HFFc6 (cell line): ENCODE results near the gene INTS15. TPM values are rescaled to one million over a fixed set of nuclear protein-coding genes. Genes with fewer than 3 reads are reported as not detected.

ENCODE experiments used
- DNase-seq: peaks from one replicate; pipeline ENCODE4 v3.0.0-alpha.2; 2018
- H3K27ac Mint-ChIP-seq: 2 replicates; pipeline ENCODE4 v1.8.0; 2020; ENCODE audit warnings: mild to moderate bottlenecking, mixed read lengths
- H3K27me3 Mint-ChIP-seq: 2 replicates; pipeline ENCODE4 v1.8.0; 2021; ENCODE audit warnings: mild to moderate bottlenecking, moderate library complexity, mixed read lengths; ENCODE audit not compliant: insufficient read depth
- H3K36me3 Mint-ChIP-seq: 2 replicates; pipeline ENCODE4 v1.8.0; 2021; ENCODE audit warnings: low read depth, mixed read lengths
- H3K4me1 Mint-ChIP-seq: 2 replicates; pipeline ENCODE4 v1.8.0; 2020; ENCODE audit warnings: low read depth, mixed read lengths
- H3K4me3 Mint-ChIP-seq: 2 replicates; pipeline ENCODE4 v1.8.0; 2020; ENCODE audit warnings: mild to moderate bottlenecking, moderate library complexity, mixed read lengths
- H3K9me3 Mint-ChIP-seq: 2 replicates; pipeline ENCODE4 v1.8.0; 2020; ENCODE audit warnings: mild to moderate bottlenecking, mixed read lengths
- total RNA-seq, 6 experiments: library from RNA; stranded (reverse); fragmentation: NEBNext Ultra II Directional; extraction: Animal tissue kit (Norgen Biotek cat#: 25700); gene quantifications; 2 replicates in 1 of 6; 3 replicates in 5 of 6; pipeline ENCODE4 v1.2.3, GENCODE V29; 2021
- TF ChIP-seq, protein P1 (sequence below): fragments of 200-600 bp; sonication (generic); IDR thresholded peaks from 2 replicates; pipeline ENCODE4 v1.5.0; 2021; ENCODE audit warnings: antibody characterized with exemption, mild to moderate bottlenecking

The INTS15 gene
- total RNA-seq, 6 experiments from 2014 or later: 14.9 to 17.9 (median 17.4) TPM

DNA sequence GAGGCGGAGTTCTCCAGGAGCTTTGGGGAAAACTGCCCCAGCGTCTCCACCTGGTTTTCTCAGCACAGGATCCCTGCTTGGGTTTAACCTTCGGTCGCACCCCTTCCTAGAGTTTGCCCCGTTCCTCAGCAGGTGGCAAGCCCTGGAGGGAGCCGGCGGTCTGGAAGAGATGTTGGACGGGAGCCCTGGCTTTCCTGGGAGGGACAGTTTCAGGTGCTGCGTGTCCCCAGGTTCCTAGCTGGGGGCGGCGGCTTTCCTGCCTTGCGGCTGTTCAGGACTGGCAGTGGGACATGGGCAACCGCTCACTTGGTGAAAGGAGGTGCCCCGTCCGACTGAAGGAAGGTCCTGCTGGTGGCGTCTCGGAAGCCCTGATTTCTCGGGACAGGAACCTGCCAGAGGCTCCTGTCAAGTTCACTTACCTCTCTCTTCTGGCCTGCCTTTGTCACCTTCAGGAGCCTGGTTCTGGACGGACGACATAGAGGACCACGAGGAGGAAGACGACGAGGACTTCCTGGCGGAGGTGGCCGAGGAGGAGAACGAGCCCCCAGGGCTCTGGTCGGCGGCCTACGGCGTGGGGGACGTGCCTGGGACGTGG, 62.1 kb downstream of the INTS15 start:
- Mint-ChIP-seq H3K9me3 (peaks cover 32% of the 10 kb centered on the region), H3K4me3 (no peak overlapping the region), H3K27me3 (no peaks in the 10 kb centered on the region; the same call in 1 of the 2 replicates), H3K36me3 (peaks cover 41% of the 10 kb centered on the region), H3K27ac (no peak overlapping the region), H3K4me1 (no peaks in the 10 kb centered on the region)
- TF ChIP-seq, protein P1, sequence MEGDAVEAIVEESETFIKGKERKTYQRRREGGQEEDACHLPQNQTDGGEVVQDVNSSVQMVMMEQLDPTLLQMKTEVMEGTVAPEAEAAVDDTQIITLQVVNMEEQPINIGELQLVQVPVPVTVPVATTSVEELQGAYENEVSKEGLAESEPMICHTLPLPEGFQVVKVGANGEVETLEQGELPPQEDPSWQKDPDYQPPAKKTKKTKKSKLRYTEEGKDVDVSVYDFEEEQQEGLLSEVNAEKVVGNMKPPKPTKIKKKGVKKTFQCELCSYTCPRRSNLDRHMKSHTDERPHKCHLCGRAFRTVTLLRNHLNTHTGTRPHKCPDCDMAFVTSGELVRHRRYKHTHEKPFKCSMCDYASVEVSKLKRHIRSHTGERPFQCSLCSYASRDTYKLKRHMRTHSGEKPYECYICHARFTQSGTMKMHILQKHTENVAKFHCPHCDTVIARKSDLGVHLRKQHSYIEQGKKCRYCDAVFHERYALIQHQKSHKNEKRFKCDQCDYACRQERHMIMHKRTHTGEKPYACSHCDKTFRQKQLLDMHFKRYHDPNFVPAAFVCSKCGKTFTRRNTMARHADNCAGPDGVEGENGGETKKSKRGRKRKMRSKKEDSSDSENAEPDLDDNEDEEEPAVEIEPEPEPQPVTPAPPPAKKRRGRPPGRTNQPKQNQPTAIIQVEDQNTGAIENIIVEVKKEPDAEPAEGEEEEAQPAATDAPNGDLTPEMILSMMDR: no peak
- no peak for DNase-seq

- Mint-ChIP-seq H3K4me1 (no peaks in the 10 kb centered on the region), H3K9me3 (peaks cover 32% of the 10 kb centered on the region), H3K27me3 (no peaks in the 10 kb centered on the region; the same call in 1 of the 2 replicates), H3K4me3 (no peak overlapping the region), H3K27ac (no peak overlapping the region), H3K36me3 (peaks cover 41% of the 10 kb centered on the region)
- DNase-seq: no peak
- TF ChIP-seq, protein P1: no peak
These were observed 62.7 kb downstream of the INTS15 start for GRCh38 chr7:6652446-6653011.

- Mint-ChIP-seq H3K36me3 (peaks cover 41% of the 10 kb centered on the region), H3K27ac (no peak overlapping the region), H3K27me3 (no peaks in the 10 kb centered on the region; the same call in none of the 2 replicates), H3K9me3 (peaks cover 32% of the 10 kb centered on the region), H3K4me3 (no peak overlapping the region), H3K4me1 (no peaks in the 10 kb centered on the region)
- TF ChIP-seq, protein P1: no peak
- DNase-seq: no peak
These were observed 63.5 kb downstream of the INTS15 start for GRCh38 chr7:6653071-6654003.

- TF ChIP-seq, protein P1: no peak
- Mint-ChIP-seq H3K4me1 (no peaks in the 10 kb centered on the region), H3K27me3 (no peaks in the 10 kb centered on the region; the same call in none of the 2 replicates), H3K36me3 (peaks cover 38% of the 10 kb centered on the region), H3K27ac (no peak overlapping the region), H3K4me3 (no peak overlapping the region), H3K9me3 (peaks cover 32% of the 10 kb centered on the region)
- no peak for DNase-seq
These were observed 64.5 kb downstream of the INTS15 start for GRCh38 chr7:6654113-6654841.

GRCh38 chr7:6654842-6655610, 65.2 kb downstream of the INTS15 start:
- H3K36me3 Mint-ChIP-seq: peaks cover 30% of the 10 kb centered on the region
- no peak overlapping the region for H3K4me3 Mint-ChIP-seq
- H3K27ac Mint-ChIP-seq: no peak overlapping the region
- peaks cover 31% of the 10 kb centered on the region for H3K9me3 Mint-ChIP-seq
- H3K4me1 Mint-ChIP-seq: no peaks in the 10 kb centered on the region
- no peaks in the 10 kb centered on the region; the same call in none of the 2 replicates for H3K27me3 Mint-ChIP-seq
- no peak for DNase-seq
- TF ChIP-seq, protein P1: no peak
